CD14-positive monocyte (primary cell): ENCODE data around the gene WDR45B. TPM values are rescaled to one million over a fixed set of nuclear protein-coding genes. Genes with fewer than 3 reads are reported as not detected.

Experiments used
- DNase-seq, 3 donors: peaks; one replicate each; pipeline ENCODE4 v3.0.0-alpha.2; 2011 to 2022
- H2AFZ ChIP-seq: 2 replicates; pipeline ENCODE4 v1.6.0; 2012; ENCODE audit warnings: mild to moderate bottlenecking, low read depth, low read length, inconsistent platforms; ENCODE audit not compliant: insufficient read depth, poor library complexity, severe bottlenecking
- H3K27ac ChIP-seq, 2 donors: 1 replicate in 1 of 2; 2 replicates in 1 of 2; pipeline ENCODE4 v1.5.1; 2012 to 2013; ENCODE audit warnings: low read length in 2 of 2, control low read depth in 1 of 2, inconsistent platforms in 1 of 2, low read depth in 1 of 2, mild to moderate bottlenecking in 1 of 2
- H3K27me3 ChIP-seq, 2 donors: one replicate each; pipeline versions ENCODE4 v1.6.0 to v1.6.1; 2011 to 2013; ENCODE audit warnings: low read length in 2 of 2; ENCODE audit not compliant: control insufficient read depth in 2 of 2, insufficient read depth in 2 of 2
- H3K36me3 ChIP-seq, 2 donors: replicated peaks in 1 of 2; 1 replicate in 1 of 2; 2 replicates in 1 of 2; pipeline versions ENCODE4 v1.5.1 to v1.6.1; 2012 to 2013; ENCODE audit warnings: low read length in 2 of 2, control low read depth in 1 of 2, inconsistent platforms in 1 of 2, mild to moderate bottlenecking in 1 of 2; ENCODE audit not compliant: insufficient read depth in 2 of 2, control insufficient read depth in 1 of 2
- H3K4me1 ChIP-seq, 2 donors: 1 replicate in 1 of 2; 2 replicates in 1 of 2; pipeline versions ENCODE4 v1.5.1 to v1.6.1; 2012 to 2013; ENCODE audit warnings: low read length in 2 of 2, control low read depth in 1 of 2, inconsistent platforms in 1 of 2, mild to moderate bottlenecking in 1 of 2, moderate library complexity in 1 of 2; ENCODE audit not compliant: insufficient read depth in 2 of 2, control insufficient read depth in 1 of 2
- H3K4me2 ChIP-seq: replicated peaks from 2 replicates; pipeline ENCODE3; 2012; ENCODE audit warnings: low read length, moderate library complexity, mild to moderate bottlenecking; ENCODE audit not compliant: poor library complexity, severe bottlenecking; ENCODE audit errors: extremely low read depth
- H3K4me3 ChIP-seq, 3 experiments: fragments of 200-600 bp in 1 of 3; sonication (generic) in 1 of 3; replicated peaks in 1 of 3; 1 replicate in 2 of 3; 2 replicates in 1 of 3; pipeline ENCODE4 v1.5.1; 2011 to 2013; ENCODE audit warnings: low read length in 3 of 3, mild to moderate bottlenecking in 3 of 3, control low read depth in 2 of 3, low read depth in 2 of 3, inconsistent platforms in 1 of 3, moderate library complexity in 1 of 3
- H3K79me2 ChIP-seq: 2 replicates; pipeline ENCODE4 v1.6.0; 2012; ENCODE audit warnings: mild to moderate bottlenecking, control low read depth, inconsistent platforms, low read length, moderate library complexity; ENCODE audit not compliant: insufficient read depth
- H3K9ac ChIP-seq: 2 replicates; pipeline ENCODE4 v1.6.0; 2017; ENCODE audit warnings: low read length, mild to moderate bottlenecking; ENCODE audit not compliant: insufficient read depth, poor library complexity, severe bottlenecking
- H3K9me3 ChIP-seq, 2 donors: replicated peaks in 1 of 2; 1 replicate in 1 of 2; 2 replicates in 1 of 2; pipeline versions ENCODE4 v1.5.1 to v1.6.1; 2012 to 2013; ENCODE audit warnings: low read length in 2 of 2, control low read depth in 1 of 2; ENCODE audit not compliant: control insufficient read depth in 1 of 2, insufficient read depth in 1 of 2
- H4K20me1 ChIP-seq: 2 replicates; pipeline ENCODE4 v1.6.0; 2012; ENCODE audit warnings: mild to moderate bottlenecking, low read length, control low read depth, moderate library complexity; ENCODE audit not compliant: insufficient read depth
- H3K27ac Mint-ChIP-seq, 7 donors: one replicate each; pipeline ENCODE4 v1.8.0; 2020; ENCODE audit warnings: mild to moderate bottlenecking in 7 of 7, mixed read lengths in 7 of 7, moderate library complexity in 6 of 7, inconsistent platforms in 2 of 7
- H3K27me3 Mint-ChIP-seq, 3 donors: one replicate each; pipeline ENCODE4 v1.8.0; 2021 to 2022; ENCODE audit warnings: low read depth in 3 of 3, mild to moderate bottlenecking in 3 of 3, mixed read lengths in 3 of 3, moderate library complexity in 3 of 3, inconsistent platforms in 1 of 3
- H3K36me3 Mint-ChIP-seq, 2 donors: one replicate each; pipeline ENCODE4 v1.8.0; 2020; ENCODE audit warnings: mixed read lengths in 2 of 2, inconsistent platforms in 1 of 2, mild to moderate bottlenecking in 1 of 2
- H3K4me1 Mint-ChIP-seq: one replicate; pipeline ENCODE4 v1.8.0; 2020; ENCODE audit warnings: mild to moderate bottlenecking, mixed read lengths
- H3K4me3 Mint-ChIP-seq, 2 donors: one replicate each; pipeline ENCODE4 v1.8.0; 2020; ENCODE audit warnings: mild to moderate bottlenecking in 2 of 2, mixed read lengths in 2 of 2, moderate library complexity in 1 of 2
- H3K9me3 Mint-ChIP-seq, 7 donors: one replicate each; pipeline ENCODE4 v1.8.0; 2020 to 2022; ENCODE audit warnings: mixed read lengths in 7 of 7, mild to moderate bottlenecking in 6 of 7, moderate library complexity in 6 of 7, inconsistent platforms in 2 of 7
- WGBS: methylation state at CpG from one replicate; pipeline ENCODE4 v1.1.5; 2013; ENCODE audit warnings: missing lambda C conversion rate; ENCODE audit not compliant: insufficient coverage; 5-methylcytosine and 5-hydroxymethylcytosine counted together
- intact Hi-C, 2 donors: fragments of 100-400 bp; cut with micrococcal nuclease; formaldehyde crosslinking; loops; one replicate each; pipeline versions ENCODE4 v1.15.0 to v1.15.1; 2023
- polyA plus RNA-seq, 3 donors: library from polyadenylated mRNA; depleted of rRNA in 1 of 3; unstranded in 2 of 3; stranded (reverse) in 1 of 3; fragments of 300-500 nt in 2 of 3; fragments of >200 nt in 1 of 3; fragmentation: Illumina TruSeq in 2 of 3; gene quantifications; 1 replicate in 2 of 3; 2 replicates in 1 of 3; pipeline ENCODE4 v1.2.3, GENCODE V29; 2012 to 2021
- small RNA-seq: library from RNA; depleted of rRNA; stranded (forward); fragments of <200 nt; gene quantifications from one replicate; pipeline ENCODE3, GENCODE V24; 2012; ENCODE audit warnings: low read depth; ENCODE audit not compliant: insufficient read length
- TF ChIP-seq, protein P1 (sequence below): fragments of 200-600 bp; IDR thresholded peaks from one replicate; pipeline ENCODE4 v1.8.0; 2022; ENCODE audit warnings: antibody characterized with exemption, mild to moderate bottlenecking

Gene WDR45B
- polyA plus RNA-seq, 3 donors = 42.6 to 82.6 (median 60.3) TPM

GRCh38 chr17:82566129-82566960 lies 81.9 kb downstream of the WDR45B start:
- Mint-ChIP-seq H3K9me3 (no peaks in the 10 kb centered on the region), H3K36me3 (peaks cover 51 to 74% of the 10 kb centered on the region in 2 donors), H3K4me1 (peaks cover 9% of the 10 kb centered on the region), H3K27me3 (no peaks in the 10 kb centered on the region), H3K27ac (peak overlapping the region in 1 of 7 donors; percentile 35), H3K4me3 (no peak overlapping the region)
- 92% methylated on average over 6 of the region's 18 CpGs for WGBS
- DNase-seq = no peak
- H4K20me1 ChIP-seq = peaks cover 46% of the 10 kb centered on the region
- TF ChIP-seq, protein P1, sequence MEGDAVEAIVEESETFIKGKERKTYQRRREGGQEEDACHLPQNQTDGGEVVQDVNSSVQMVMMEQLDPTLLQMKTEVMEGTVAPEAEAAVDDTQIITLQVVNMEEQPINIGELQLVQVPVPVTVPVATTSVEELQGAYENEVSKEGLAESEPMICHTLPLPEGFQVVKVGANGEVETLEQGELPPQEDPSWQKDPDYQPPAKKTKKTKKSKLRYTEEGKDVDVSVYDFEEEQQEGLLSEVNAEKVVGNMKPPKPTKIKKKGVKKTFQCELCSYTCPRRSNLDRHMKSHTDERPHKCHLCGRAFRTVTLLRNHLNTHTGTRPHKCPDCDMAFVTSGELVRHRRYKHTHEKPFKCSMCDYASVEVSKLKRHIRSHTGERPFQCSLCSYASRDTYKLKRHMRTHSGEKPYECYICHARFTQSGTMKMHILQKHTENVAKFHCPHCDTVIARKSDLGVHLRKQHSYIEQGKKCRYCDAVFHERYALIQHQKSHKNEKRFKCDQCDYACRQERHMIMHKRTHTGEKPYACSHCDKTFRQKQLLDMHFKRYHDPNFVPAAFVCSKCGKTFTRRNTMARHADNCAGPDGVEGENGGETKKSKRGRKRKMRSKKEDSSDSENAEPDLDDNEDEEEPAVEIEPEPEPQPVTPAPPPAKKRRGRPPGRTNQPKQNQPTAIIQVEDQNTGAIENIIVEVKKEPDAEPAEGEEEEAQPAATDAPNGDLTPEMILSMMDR = no peak
- no peaks in the 10 kb centered on the region for H3K4me1 ChIP-seq
- no peak overlapping the region for H3K4me3 ChIP-seq
- H3K79me2 ChIP-seq = peaks cover 24% of the 10 kb centered on the region
- H3K4me2 ChIP-seq = no peak overlapping the region
- no peak overlapping the region for H3K27ac ChIP-seq
- H3K27me3 ChIP-seq = no peaks in the 10 kb centered on the region
- H2AFZ ChIP-seq = no peak overlapping the region
- no peak overlapping the region for H3K9ac ChIP-seq
- no peaks in the 10 kb centered on the region for H3K9me3 ChIP-seq
- intact Hi-C loops = no loop called here
- peaks cover 48 to 76% of the 10 kb centered on the region in 2 donors for H3K36me3 ChIP-seq

DNA sequence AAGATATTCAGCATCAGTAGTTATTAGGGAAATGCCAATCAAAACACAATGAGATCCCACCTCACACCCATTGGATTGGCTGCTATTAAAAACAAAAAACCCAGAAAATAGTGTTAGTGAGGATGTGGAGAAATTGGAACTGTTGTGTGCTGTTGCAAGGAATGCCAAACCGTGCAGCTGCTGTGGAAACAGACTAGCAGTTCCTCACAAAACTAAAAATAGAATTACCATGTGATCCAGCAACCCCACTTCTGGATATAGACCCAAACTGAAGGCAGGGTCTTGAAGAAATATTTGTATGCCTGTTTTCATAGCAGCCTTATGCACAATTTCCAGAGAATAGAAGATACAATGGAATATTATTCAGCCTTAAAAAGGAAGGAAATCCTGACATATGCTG lies 82.7 kb downstream of the WDR45B start:
- Mint-ChIP-seq H3K4me1 (peaks cover 12% of the 10 kb centered on the region), H3K27ac (no peak overlapping the region)

More for the DNA sequence above, 82.7 kb downstream of the WDR45B start:
- Mint-ChIP-seq H3K27me3 (no peaks in the 10 kb centered on the region), H3K4me3 (no peak overlapping the region), H3K36me3 (peaks cover 46 to 69% of the 10 kb centered on the region in 2 donors), H3K9me3 (no peaks in the 10 kb centered on the region)
- Histone ChIP-seq H3K27me3 (no peaks in the 10 kb centered on the region), H3K9ac (no peak overlapping the region), H3K36me3 (peaks cover 41 to 69% of the 10 kb centered on the region in 2 donors), H3K4me2 (no peak overlapping the region), H3K4me1 (no peaks in the 10 kb centered on the region), H3K4me3 (no peak overlapping the region), H2AFZ (no peak overlapping the region), H3K27ac (no peak overlapping the region), H3K79me2 (peaks cover 32% of the 10 kb centered on the region), H3K9me3 (no peaks in the 10 kb centered on the region), H4K20me1 (peaks cover 54% of the 10 kb centered on the region)
- intact Hi-C loops = no loop called here
- WGBS = no CpG with 5 or more reads among the region's 1 CpG
- TF ChIP-seq, protein P1 = no peak
- no peak for DNase-seq

Small RNA genes within 50 kb of the gene (small RNA-seq; reads per million reads assigned to genes)
- gene MIR4525 = not detected

Other genes with a start within 250 kb of the WDR45B start
- 10 to 100 TPM in 2 of 3 donors, 1 to 10 TPM in 1; 8.9 to 61.5 (median 12.7) TPM for gene HEXD, start 230.1 kb downstream of the WDR45B start, polyA plus RNA-seq
- gene OGFOD3, start 229.9 kb downstream of the WDR45B start, polyA plus RNA-seq = 10 to 100 TPM; 17.9 to 36.4 (median 25.2) TPM
- 100 to 1,000 TPM; 160 to 225 (median 217) TPM for gene CYBC1, start 197.7 kb downstream of the WDR45B start, polyA plus RNA-seq
- 100 to 1,000 TPM in 2 of 3 donors, 10 to 100 TPM in 1; 91.2 to 101 (median 100) TPM for gene NARF, start 189.7 kb downstream of the WDR45B start, polyA plus RNA-seq
- gene FOXK2, start 128.7 kb downstream of the WDR45B start, polyA plus RNA-seq = 10 to 100 TPM in 1 of 3 donors, 1 to 10 TPM in 2; 3.5 to 18.4 (median 4.7) TPM
- gene RAB40B, start 50.3 kb upstream of the WDR45B start, polyA plus RNA-seq = 1 to 10 TPM in 1 of 3 donors, under 1 TPM in 2; 0.75 to 2.2 (median 0.95) TPM
- 10 to 100 TPM; 16.5 to 24.8 (median 23.2) TPM for gene FN3KRP, start 68.3 kb upstream of the WDR45B start, polyA plus RNA-seq
- gene FN3K, start 87.2 kb upstream of the WDR45B start, polyA plus RNA-seq = under 1 TPM in 1 of 3 donors, not detected in 2; 0.15 TPM
- 10 to 100 TPM; 54.7 to 74.0 (median 66.6) TPM for gene TBCD, start 103.6 kb upstream of the WDR45B start, polyA plus RNA-seq
- not detected for gene ZNF750, start 191.6 kb upstream of the WDR45B start, polyA plus RNA-seq